C4-2B (cell line): Measurements from ENCODE around the gene ZNF33A.

Experiments used
- CTCF ChIP-seq: fragments of 450-650 bp; conservative IDR thresholded peaks from 2 replicates; pipeline ENCODE4 v1.5.1; 2017; ENCODE audit warnings: mild to moderate bottlenecking
- ZFX ChIP-seq: fragments of 450-650 bp; IDR thresholded peaks from 2 replicates; pipeline ENCODE4 v1.6.1; 2017

GRCh38 chr10:38003026-38003425 is 7.4 kb upstream of the ZNF33A start:
- TF ChIP-seq CTCF, result no peak
- no peak for TF ChIP-seq ZFX
